ENCODE results near the gene PCDHA11.
A peak's percentile ranks its signal among the peaks of the same experiment; 100 is the strongest.
"Not testable (repeated sequence)": the region's sequence is repeated elsewhere in the genome, so short reads cannot be mapped to it uniquely, and the experiment has no call there.

The PCDHA11 gene

GRCh38 chr5:140868721-140869554, at the start of gene PCDHA11:
TSS of gene PCDHA11 (plus strand) at chr5:140868957. CDS start at chr5:140869104, 147 bp downstream.
- DNase-seq = peak; percentile 56

GRCh38 chr5:140821375-140822280, 47.1 kb upstream of the PCDHA11 start, which contains the start of gene PCDHA5:
TSS of gene PCDHA5 (plus strand) at chr5:140821613.
- DNase-seq = peak; percentile 56

- DNase-seq = no peak
Measured at GRCh38 chr5:140822281-140822629, 46.5 kb upstream of the PCDHA11 start.

- DNase-seq = not testable (repeated sequence)
Measured at GRCh38 chr5:140822969-140823368, 45.8 kb upstream of the PCDHA11 start.

- no peak for DNase-seq
Measured at GRCh38 chr5:140823475-140823874, 45.3 kb upstream of the PCDHA11 start.

- no peak for DNase-seq
Measured at GRCh38 chr5:140827704-140828361, 40.9 kb upstream of the PCDHA11 start, which contains the start of gene PCDHA6. TSS of gene PCDHA6 (plus strand) at chr5:140827960. CDS start at chr5:140828092, 132 bp downstream.

- no peak for DNase-seq
Measured at GRCh38 chr5:140828362-140828737, 40.4 kb upstream of the PCDHA11 start.

- not testable (repeated sequence) for DNase-seq
Measured at GRCh38 chr5:140829511-140830501, 39.0 kb upstream of the PCDHA11 start.

- no peak for DNase-seq
Measured at GRCh38 chr5:140833993-140834392, 34.8 kb upstream of the PCDHA11 start, which contains the start of gene PCDHA7. TSS of gene PCDHA7 (plus strand) at chr5:140834269. CDS start at chr5:140834384, 115 bp downstream.

- not testable (repeated sequence) for DNase-seq
Measured at GRCh38 chr5:140834439-140835008, 34.2 kb upstream of the PCDHA11 start.

- DNase-seq = no peak
Measured at GRCh38 chr5:140835622-140836510, 32.9 kb upstream of the PCDHA11 start.

- DNase-seq = no peak
Measured at GRCh38 chr5:140840978-140841962, 27.5 kb upstream of the PCDHA11 start, which contains the start of gene PCDHA8. TSS of gene PCDHA8 (plus strand) at chr5:140841187. CDS start at chr5:140841322, 135 bp downstream.

GRCh38 chr5:140842798-140843733, 25.7 kb upstream of the PCDHA11 start:
- no peak for DNase-seq

GRCh38 chr5:140848139-140849102, 20.3 kb upstream of the PCDHA11 start, which contains the start of gene PCDHA9:
TSS of gene PCDHA9 (plus strand) at chr5:140848382. CDS start at chr5:140848496, 114 bp downstream.
- not testable (repeated sequence) for DNase-seq

GRCh38 chr5:140849831-140850634, 18.7 kb upstream of the PCDHA11 start:
- not testable (repeated sequence) for DNase-seq

All from COR-L47 (cell line).